H54 (cell line): Measurements from ENCODE around the gene PRPF31.
A peak's percentile ranks its signal among the peaks of the same experiment; 100 is the strongest.

ENCODE experiments used
- DNase-seq: peaks from one replicate; pipeline ENCODE4 v3.0.0; 2011; ENCODE audit warnings: low spot score, mixed read lengths; ENCODE audit not compliant: insufficient read length
- FAIRE-seq: peaks from 3 replicates; lab custom pipeline; 2011; peaks lifted over from hg19 to GRCh38; lab: Jason Lieb, UNC
- POLR2A ChIP-seq: IDR thresholded peaks from 2 replicates; pipeline ENCODE4 v1.6.1; 2011; ENCODE audit warnings: low read depth, mild to moderate bottlenecking, low read length

Gene PRPF31

DNA sequence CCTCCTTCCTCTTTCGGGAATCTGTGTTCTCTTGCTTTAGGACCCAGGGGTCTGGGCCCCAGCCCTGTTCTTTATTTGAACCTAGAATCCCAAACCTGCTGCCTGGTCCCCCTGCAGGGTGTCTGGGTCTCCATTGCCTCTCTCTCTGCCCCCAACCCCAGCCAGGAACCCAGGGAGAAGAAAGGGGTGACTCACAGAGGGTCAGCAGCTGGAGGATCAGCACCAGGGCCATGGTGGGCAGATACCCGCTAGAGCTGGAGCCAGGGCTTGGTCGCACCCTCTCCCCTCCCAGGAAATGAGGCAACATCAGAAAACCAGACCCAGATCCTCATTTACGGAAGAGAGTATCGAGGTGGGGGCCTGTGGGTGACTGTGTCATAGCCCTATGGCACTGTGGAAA lies 15.0 kb upstream of the PRPF31 start, which contains the start of gene OSCAR:
Gene OSCAR (minus strand): TSS at position 243 of the 400 bp plus-strand sequence. CDS start 11 bp downstream, at position 232.
- no peak for TF ChIP-seq POLR2A
- FAIRE-seq (no peak), DNase-seq (no peak)

DNA sequence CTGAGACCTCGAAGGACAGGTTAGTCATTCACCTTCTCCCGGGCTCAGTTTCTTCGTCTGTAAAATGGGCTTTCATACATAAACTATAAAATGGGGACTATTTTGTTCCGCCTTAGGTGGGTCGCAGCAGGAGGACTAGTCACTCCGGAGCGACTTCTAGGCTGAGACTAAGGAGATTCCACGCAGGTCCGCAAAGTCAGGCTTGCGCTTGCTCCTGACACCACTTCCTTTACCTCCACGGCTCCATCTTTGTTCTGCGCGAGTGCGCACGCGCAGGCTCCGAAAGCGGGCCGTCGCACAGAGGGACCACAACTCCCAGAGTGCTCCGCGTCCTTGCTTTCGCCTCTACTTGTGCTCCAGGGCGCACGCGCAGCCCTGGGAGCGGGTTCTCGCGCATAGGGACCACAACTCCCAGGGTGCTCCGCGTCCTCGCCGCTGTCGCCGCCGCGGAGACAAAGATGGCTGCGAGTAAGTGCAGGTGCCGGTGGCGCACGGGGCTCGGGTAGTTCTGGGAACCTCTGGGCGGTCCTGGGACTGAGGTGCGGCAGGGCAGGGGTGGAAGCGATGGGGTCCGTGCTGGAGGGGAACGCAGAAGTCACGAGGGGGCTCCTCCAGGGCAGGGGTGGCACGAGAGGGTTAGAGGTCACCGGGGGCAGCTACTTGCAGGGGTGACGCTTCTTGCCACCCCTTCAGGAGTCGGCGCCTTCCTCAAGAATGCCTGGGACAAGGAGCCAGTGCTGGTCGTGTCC lies 13.0 kb upstream of the PRPF31 start, which contains the start of gene NDUFA3:
Gene NDUFA3 (plus strand): TSS at position 435 of the 749 bp plus-strand sequence. CDS start 24 bp downstream, at position 459.
- TF ChIP-seq POLR2A, result peak; percentile 79
- FAIRE-seq, result peak; percentile 86
- DNase-seq, result peak; percentile 100

DNA sequence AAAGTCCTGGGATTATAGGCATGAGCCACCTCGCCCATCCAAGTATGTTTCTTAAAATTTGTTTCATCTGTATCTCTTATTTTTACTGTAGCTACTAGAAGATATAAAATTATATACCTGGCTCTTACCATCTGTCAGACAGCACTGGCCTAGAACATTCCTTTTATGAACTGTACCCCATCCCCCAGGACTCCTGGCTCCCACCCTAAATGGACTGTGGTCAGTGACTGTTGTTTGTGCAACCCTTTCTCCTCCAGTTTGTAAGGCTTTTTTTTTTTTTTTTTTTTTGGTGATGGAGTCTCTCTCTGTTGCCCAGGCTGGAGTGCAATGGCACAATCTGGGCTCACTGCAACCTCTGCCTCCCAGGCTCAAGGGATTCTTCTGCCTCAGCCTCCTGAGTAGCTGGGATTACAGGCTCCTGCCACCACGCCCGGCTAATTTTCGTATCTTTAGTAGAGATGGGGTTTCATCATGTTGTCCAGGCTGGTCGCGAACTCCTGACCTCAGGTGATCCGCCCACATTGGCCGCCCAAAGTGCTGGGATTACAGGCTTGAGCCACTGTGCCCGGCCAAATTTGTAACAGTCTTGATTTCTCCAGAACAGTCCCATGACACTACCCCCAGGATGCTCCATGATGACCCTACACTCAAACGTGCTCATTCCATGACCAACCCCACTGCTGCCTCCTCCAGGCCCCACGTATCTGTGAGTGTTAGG lies 10.4 kb upstream of the PRPF31 start:
- TF ChIP-seq POLR2A, result no peak
- DNase-seq (no peak), FAIRE-seq (no peak)

DNA sequence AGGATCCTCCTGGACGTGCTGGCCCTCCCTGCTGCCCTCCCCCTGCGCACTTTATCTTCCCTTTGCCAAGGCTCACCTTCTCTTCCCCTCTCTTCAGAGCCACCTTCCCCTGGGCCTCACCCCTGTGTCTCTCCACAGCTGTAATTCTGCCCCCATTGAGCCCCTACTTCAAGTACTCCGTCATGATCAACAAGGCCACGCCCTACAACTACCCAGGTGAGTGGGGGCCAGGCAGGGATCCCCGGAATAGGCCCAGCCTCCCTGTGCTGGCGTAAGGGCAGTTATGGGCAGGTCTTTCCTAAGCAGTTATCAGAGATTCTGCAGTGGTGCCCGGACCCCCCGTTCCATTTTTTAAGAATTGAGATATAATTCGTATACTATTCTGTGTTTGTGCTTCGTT lies 9.8 kb upstream of the PRPF31 start:
- no peak for TF ChIP-seq POLR2A
- no peak for FAIRE-seq
- no peak for DNase-seq

DNA sequence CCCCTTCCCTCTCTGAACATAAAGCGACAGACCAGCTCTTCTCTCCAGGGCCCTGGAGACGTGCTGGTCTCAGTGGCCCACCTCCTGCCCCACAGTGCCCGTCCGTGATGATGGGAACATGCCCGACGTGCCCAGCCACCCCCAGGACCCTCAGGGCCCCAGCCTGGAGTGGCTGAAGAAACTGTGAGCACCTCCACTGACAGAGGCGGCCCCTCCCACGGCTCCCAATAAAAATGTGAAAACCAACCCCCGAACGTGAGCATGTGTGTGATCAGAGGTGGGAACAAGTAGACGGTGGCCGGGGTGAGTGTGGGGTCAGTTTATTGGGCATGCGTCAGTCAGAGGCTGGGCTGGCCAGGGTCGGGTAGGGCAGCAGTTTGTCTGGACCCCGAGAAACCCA lies 8.8 kb upstream of the PRPF31 start:
- DNase-seq (no peak), FAIRE-seq (no peak)
- no peak for TF ChIP-seq POLR2A

DNA sequence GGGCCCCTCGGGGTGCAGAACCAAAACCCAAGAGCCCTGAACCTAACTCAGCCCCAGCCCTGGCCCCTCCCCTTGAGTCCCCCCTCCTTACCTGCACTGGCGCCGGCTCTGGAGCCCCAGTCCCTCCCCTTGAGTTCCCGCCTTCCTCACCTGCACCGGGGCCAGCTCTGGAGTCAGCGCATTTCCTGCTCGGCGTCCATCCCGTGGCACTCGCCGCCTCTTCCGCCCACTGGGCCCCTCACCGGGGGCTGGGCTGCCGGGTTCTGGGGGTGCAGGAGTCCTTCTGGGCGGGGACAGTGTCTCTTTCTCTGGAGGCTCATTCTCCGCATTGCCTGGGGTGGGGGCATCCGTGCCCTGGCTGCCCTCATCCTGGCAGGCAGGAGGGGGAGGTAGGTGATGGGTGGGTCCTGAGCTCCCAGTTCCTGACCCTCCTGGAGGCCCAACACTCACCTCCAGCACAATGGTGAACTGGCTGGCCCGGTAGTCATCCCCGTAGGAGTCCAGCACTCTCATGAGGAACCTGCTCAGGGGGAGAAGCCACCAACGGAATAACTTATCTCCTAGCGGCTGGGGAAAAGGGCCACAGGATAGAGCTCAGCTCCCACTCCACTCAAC lies 7.6 kb upstream of the PRPF31 start:
- FAIRE-seq, result no peak
- no peak for DNase-seq
- no peak for TF ChIP-seq POLR2A

DNA sequence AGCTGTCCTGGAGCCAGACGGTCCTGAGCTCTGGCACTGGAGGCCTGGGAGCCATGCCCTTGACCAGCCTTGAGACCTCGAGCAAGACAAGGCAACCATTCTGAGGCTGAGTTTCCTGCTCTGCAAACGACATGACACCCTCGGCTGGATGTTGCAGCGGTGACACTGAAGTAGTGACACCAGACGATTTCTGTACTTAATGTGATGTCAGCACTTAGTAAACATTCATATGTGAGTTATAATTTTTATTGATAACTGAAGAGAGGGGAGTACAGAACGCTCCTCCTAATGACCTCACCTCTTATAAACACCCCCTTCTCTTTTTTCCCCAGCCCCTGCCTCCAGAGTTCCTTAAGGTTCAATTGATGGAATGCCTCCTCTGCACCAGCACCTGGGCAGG lies 7.1 kb upstream of the PRPF31 start:
- FAIRE-seq (no peak), DNase-seq (no peak)
- no peak for TF ChIP-seq POLR2A

DNA sequence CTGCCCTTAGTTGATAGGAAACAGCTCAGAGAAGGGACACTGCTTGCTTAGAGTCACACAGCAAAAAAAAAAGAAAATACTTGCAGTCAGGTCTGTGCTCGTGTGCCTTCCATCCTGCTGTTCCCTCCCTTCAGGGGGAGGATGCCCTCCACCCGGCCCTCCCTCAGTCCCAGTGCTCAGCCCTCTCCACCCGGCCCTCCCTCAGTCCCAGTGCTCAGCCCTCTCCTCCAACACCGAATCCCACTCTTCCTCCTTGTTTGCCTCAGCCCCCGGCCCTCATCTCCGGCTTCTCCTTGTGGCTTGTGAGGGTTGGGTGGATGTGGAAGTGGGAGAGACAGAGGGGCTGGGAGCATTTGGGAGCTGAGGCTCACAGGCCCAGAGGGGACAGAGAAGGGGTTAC lies 5.9 kb upstream of the PRPF31 start:
- FAIRE-seq (no peak), DNase-seq (no peak)
- TF ChIP-seq POLR2A, result no peak

DNA sequence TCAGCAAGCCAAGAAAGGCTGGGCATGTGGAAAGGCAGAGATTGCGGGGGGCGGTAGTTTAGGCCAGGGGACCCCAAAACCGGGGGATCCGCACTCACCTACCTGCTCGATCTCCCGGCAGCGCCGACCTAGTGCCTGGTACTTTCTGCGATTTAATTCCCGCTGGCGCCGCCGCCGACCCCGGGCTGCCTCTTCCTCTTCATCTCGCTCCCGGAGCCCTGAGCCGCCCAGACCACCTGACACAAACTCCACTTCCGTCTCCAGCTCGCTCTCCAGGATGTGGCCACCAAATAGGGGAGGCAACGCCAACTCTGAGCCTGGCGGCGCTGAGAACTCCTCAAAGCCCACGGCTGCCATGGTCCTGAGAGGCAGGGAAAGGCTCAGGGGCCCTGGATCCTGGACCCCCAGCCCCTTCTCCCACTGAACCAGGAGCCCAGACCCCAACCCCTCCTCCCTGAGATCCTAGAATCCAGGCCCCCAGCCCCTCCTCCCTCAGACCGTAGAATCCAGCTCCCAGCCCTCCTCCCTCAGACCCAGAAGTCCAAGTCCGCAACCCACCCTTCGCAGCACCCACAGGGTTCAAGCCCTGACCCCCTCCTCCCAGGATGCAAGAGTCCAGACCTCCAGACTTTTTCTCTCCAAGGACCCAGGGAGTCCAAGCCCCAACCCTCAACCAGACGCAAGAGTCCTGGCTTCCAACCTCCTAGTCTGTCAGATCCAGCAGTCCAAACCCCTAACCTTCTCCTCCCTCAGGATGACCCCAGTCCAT lies 1.0 kb upstream of the PRPF31 start:
- no peak for DNase-seq
- FAIRE-seq, result no peak
- 0 out of 2 replicates have a peak, but pooled peaks have one; percentile 35 for TF ChIP-seq POLR2A

DNA sequence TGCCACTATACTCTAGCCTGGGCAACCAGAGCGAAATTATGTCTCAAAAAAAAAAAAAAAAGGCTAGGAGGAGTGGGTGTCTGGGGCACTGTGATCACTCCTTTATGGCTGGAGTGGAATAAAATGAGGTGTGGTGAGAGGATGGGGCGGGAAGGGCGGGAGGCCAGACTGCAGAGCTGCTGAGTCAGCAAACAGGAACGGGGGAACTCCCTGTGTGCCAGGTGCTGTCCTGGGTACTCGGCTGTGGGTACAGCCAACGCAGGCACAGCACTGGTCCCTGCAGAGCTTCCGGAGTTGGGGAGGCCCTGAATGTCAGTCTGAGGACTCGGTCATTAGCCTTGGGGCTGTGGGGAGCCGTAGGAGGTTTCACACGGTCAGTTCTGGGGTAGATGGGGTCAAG lies 5.7 kb downstream of the PRPF31 start:
- FAIRE-seq, result no peak
- TF ChIP-seq POLR2A, result no peak

DNA sequence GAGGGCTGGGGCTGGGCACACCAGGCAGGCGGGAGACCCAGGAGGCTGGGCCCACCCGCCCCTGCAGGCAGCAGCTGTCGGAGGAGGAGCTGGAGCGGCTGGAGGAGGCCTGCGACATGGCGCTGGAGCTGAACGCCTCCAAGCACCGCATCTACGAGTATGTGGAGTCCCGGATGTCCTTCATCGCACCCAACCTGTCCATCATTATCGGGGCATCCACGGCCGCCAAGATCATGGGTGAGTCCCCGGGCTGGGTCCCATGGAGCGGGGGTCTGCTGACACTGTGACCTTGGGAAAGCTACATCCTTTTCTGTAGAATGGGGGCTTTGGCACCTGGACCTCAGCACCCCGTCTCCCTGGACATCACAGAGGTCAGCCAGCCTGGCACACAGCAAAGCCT lies 8.1 kb downstream of the PRPF31 start:
- FAIRE-seq (no peak), DNase-seq (no peak)
- no peak for TF ChIP-seq POLR2A

More for the DNA sequence above, 5.7 kb downstream of the PRPF31 start:
- no peak for DNase-seq

DNA sequence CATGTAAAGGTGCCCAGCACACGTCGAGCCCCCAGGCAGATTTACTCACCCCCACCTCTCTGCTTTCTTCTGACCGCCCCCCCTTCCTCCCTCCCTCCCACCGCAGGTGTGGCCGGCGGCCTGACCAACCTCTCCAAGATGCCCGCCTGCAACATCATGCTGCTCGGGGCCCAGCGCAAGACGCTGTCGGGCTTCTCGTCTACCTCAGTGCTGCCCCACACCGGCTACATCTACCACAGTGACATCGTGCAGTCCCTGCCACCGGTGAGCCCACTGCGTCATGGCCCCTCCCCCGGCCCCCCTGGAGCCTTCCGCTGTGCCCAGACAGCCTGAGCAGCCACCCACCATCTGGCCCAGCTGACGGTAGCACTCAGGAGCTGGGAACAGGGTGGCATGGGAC lies 8.8 kb downstream of the PRPF31 start:
- TF ChIP-seq POLR2A, result no peak
- FAIRE-seq, result no peak
- no peak for DNase-seq

DNA sequence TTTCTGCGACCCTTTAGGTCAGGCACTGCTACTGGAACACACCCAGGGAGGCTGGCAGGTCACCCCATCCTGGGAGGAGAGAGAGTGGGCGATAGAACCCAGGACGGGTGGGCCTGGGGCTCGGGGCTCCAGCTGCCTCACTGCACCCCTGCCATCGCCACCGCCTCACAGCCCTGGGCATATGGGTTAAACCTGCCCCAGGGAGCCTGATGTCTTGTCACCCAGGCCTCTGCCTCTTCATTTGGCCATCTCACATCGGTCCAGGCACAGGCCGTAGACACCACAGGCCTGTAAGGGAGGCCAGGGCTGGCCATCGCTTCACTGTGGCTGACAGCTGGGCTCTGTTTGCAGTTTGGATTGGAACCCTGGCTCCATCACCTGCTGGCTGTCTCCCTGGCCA lies 10.2 kb downstream of the PRPF31 start:
- DNase-seq, result no peak
- no peak for FAIRE-seq
- no peak for TF ChIP-seq POLR2A
